MCF 10A (cell line): ENCODE results near the gene TMEM217. TPM values are rescaled to one million over a fixed set of nuclear protein-coding genes. Genes with fewer than 3 reads are reported as not detected.

Experiments
- BruUV-seq: library from RNA; stranded (reverse); fragments of 400-500 nt; replicated peaks from 2 replicates; lab custom pipeline; 2021; lab: Mats Ljungman, UMichigan
- CTCF ChIA-PET: fragments of 300-600 bp; sonication (Branson Sonifier 250); formaldehyde crosslinking; extraction: SDS; loops from one replicate; lab custom pipeline; 2021; ENCODE audit warnings: antibody characterized with exemption, inconsistent platforms; lab: Yijun Ruan, JAX
- POLR2A ChIA-PET: fragments of 300-600, 350-650 bp; sonication (Branson Sonifier 250); formaldehyde crosslinking; extraction: SDS; loops from one replicate; lab custom pipeline; 2020; ENCODE audit warnings: antibody characterized with exemption, inconsistent platforms; lab: Yijun Ruan, JAX
- DNase-seq: peaks from one replicate; pipeline ENCODE4 v3.0.0-alpha.2; 2018; ENCODE audit not compliant: unreplicated experiment
- H3K27ac Mint-ChIP-seq: one replicate; pipeline ENCODE4 v1.8.0; 2022; ENCODE audit warnings: mild to moderate bottlenecking, low read depth, mixed read lengths; ENCODE audit not compliant: unreplicated experiment
- H3K27me3 Mint-ChIP-seq: one replicate; pipeline ENCODE4 v1.8.0; 2022; ENCODE audit warnings: mixed read lengths; ENCODE audit not compliant: insufficient read depth, unreplicated experiment
- H3K36me3 Mint-ChIP-seq: one replicate; pipeline ENCODE4 v1.8.0; 2022; ENCODE audit warnings: mild to moderate bottlenecking, moderate library complexity, mixed read lengths; ENCODE audit not compliant: insufficient read depth, unreplicated experiment
- H3K4me1 Mint-ChIP-seq: one replicate; pipeline ENCODE4 v1.8.0; 2022; ENCODE audit warnings: mixed read lengths; ENCODE audit not compliant: insufficient read depth, unreplicated experiment
- H3K4me3 Mint-ChIP-seq: one replicate; pipeline ENCODE4 v1.8.0; 2022; ENCODE audit warnings: mild to moderate bottlenecking, moderate library complexity, mixed read lengths; ENCODE audit not compliant: unreplicated experiment
- H3K9me3 Mint-ChIP-seq: one replicate; pipeline ENCODE4 v1.8.0; 2022; ENCODE audit warnings: mixed read lengths; ENCODE audit not compliant: unreplicated experiment
- intact Hi-C: fragments of 100-400 bp; cut with micrococcal nuclease; formaldehyde crosslinking; loops from 2 replicates; pipeline ENCODE4 v1.14.1; 2022
- total RNA-seq: library from RNA; stranded (reverse); gene quantifications from 2 replicates; pipeline ENCODE4 v1.2.3, GENCODE V29; 2022
- TF ChIP-seq, protein P1 (sequence below): fragments of 200-600 bp; IDR thresholded peaks from one replicate; pipeline ENCODE4 v1.8.0; 2022; ENCODE audit warnings: antibody characterized with exemption, mild to moderate bottlenecking; ENCODE audit not compliant: unreplicated experiment

The TMEM217 gene
- total RNA-seq, 1 experiment from 2014 or later, result 3.2 TPM

DNA sequence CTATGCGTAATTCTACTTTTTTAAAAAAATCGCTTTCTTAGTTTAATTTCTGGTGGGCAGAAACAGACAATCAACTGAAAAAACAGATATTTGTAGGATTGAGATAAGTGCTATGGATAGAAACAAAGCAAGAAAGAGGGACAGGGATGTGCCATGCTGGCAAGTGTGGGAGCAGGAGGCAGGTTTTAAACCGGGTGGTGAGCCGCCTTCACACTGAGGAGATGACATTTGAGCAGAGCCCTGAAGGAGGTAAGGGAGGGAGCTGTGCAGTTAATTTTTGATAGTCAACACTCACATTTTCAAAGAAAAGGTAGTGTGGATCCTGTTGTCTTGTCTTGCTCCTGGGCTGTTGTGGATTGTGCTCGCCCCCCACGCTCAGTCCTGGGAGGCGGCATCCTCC lies 46.8 kb upstream of the TMEM217 start:
- DNase-seq, result no peak
- H3K27ac Mint-ChIP-seq, result no peak overlapping the region
- no peaks in the 10 kb centered on the region for H3K4me1 Mint-ChIP-seq
- POLR2A ChIA-PET, result interaction anchor here (1.4 kb wide), 1 partner anchor 47 kb away, joined by 3 read pairs; the partner anchor contains the start of genes TBC1D22B and TMEM217
- intact Hi-C loops, result no loop called here
- CTCF ChIA-PET, result interaction anchor here (0.7 to 2.4 kb wide), 5 partner anchors 9 to 234 kb away, joined by 3 to 15 read pairs (median 3); no protein-coding TSS in a partner anchor
- peaks cover 44% of the 10 kb centered on the region for H3K36me3 Mint-ChIP-seq
- BruUV-seq, result no TSS peak
- TF ChIP-seq, protein P1, sequence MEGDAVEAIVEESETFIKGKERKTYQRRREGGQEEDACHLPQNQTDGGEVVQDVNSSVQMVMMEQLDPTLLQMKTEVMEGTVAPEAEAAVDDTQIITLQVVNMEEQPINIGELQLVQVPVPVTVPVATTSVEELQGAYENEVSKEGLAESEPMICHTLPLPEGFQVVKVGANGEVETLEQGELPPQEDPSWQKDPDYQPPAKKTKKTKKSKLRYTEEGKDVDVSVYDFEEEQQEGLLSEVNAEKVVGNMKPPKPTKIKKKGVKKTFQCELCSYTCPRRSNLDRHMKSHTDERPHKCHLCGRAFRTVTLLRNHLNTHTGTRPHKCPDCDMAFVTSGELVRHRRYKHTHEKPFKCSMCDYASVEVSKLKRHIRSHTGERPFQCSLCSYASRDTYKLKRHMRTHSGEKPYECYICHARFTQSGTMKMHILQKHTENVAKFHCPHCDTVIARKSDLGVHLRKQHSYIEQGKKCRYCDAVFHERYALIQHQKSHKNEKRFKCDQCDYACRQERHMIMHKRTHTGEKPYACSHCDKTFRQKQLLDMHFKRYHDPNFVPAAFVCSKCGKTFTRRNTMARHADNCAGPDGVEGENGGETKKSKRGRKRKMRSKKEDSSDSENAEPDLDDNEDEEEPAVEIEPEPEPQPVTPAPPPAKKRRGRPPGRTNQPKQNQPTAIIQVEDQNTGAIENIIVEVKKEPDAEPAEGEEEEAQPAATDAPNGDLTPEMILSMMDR, result no peak
- no peaks in the 10 kb centered on the region for H3K27me3 Mint-ChIP-seq
- H3K4me3 Mint-ChIP-seq, result no peak overlapping the region
- H3K9me3 Mint-ChIP-seq, result no peaks in the 10 kb centered on the region

DNA sequence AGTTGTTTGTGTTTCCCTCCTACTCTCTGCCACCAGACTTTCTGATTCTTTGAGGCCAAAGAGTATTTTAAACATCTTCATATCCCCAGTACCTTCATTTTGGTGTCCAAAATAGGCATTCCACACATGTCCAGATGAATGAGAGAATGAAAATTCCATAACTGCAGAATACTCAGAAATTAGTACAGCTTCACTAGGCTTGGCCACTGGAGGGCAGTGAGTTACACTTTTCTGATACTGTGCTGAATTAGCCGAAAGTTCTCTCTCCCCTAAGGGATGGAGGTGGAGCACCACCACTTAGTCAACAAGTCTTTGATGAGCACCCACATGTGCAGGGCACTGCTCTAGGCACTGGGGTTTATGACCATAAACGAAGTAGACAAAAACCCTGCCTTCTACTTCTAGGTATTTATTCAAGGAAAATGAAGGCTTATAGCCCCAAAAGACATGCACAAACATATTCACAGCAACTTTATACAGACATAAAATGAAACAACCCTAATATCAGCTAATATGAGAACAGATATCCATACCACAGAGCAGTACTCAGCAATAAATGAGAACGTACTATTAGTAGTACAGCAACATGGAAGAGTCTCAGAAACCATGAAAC lies 46.1 kb upstream of the TMEM217 start:
- no TSS peak for BruUV-seq
- intact Hi-C loops, result no loop called here
- TF ChIP-seq, protein P1, result peak; percentile 30
- Mint-ChIP-seq H3K4me3 (no peak overlapping the region), H3K36me3 (peaks cover 44% of the 10 kb centered on the region), H3K27me3 (no peaks in the 10 kb centered on the region), H3K27ac (peak overlapping the region; percentile 57), H3K9me3 (no peaks in the 10 kb centered on the region), H3K4me1 (no peaks in the 10 kb centered on the region)
- POLR2A ChIA-PET, result interaction anchor here (1.4 kb wide), 1 partner anchor 46 kb away, joined by 3 read pairs; the partner anchor contains the start of genes TBC1D22B and TMEM217
- DNase-seq, result peak; percentile 52
- CTCF ChIA-PET, result interaction anchor here (0.5 to 2.4 kb wide), 12 partner anchors 10 to 1528 kb away, joined by 3 to 15 read pairs (median 4); no protein-coding TSS in a partner anchor

DNA sequence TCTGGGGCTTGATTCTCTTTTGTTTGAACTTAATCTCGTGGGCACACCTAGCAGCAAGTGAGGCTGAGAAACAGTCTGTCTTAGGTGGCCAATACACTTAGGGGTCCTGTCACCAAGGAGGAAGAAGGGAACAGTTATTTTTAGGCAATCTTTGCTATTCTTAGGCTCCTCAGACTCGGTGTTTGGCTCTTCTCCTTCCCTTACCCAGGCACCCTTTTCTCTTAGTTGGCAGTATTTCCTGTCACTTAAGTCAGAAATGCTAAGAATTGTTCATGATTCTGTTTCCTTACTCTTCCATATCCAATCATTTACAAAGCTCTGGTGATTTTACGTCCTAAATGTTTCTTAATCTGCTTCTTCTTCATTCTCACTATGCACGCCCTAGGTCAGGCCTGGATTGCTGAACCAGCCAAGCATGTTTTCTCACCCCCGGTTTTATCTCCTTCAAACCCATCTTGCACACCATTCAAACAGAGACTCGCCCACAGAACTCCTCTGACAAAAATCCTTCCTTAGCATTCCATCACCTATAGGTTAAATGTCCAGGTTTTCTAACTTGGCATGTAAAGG lies 45.2 kb upstream of the TMEM217 start:
- Mint-ChIP-seq H3K27me3 (no peaks in the 10 kb centered on the region), H3K4me3 (no peak overlapping the region), H3K9me3 (no peaks in the 10 kb centered on the region), H3K36me3 (peaks cover 51% of the 10 kb centered on the region), H3K4me1 (no peaks in the 10 kb centered on the region), H3K27ac (peak overlapping the region; percentile 57)
- intact Hi-C loops, result no loop called here
- POLR2A ChIA-PET, result no interaction called here
- BruUV-seq, result no TSS peak
- TF ChIP-seq, protein P1, result no peak
- CTCF ChIA-PET, result interaction anchor here (0.6 to 2.2 kb wide), 9 partner anchors 9 to 63 kb away, joined by 3 to 7 read pairs (median 5); no protein-coding TSS in a partner anchor
- DNase-seq, result no peak

DNA sequence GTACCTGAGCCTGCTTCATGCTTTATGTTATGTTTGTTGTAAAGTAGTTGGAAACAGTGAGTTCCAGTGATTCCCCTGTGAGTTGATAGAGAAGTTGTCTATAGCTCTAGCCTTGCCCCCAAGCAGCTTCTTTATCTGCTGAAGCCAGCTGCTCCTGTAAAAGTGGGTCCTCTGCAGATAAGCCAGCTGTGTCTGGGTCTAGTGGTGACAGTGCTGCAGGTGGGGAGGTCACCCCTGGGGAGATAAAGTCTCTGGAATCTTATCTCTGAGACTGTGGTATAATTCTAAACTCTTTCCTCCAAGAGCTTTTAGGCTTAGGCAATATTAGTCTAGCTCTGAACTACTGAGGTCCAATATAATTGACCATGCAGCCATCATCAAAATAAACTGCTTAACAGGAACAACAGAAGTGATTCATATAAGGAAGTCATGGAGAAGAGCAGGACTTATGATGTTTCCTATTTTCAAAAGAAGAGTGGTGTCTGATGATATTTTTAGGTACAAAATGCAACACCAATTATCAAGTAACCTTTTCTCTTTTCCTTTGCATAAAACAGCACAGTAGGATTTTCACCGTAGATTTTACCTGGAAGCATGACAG lies 44.2 kb upstream of the TMEM217 start:
- TF ChIP-seq, protein P1, result no peak
- intact Hi-C loops, result no loop called here
- Mint-ChIP-seq H3K27ac (no peak overlapping the region), H3K27me3 (no peaks in the 10 kb centered on the region), H3K36me3 (peaks cover 57% of the 10 kb centered on the region), H3K9me3 (no peaks in the 10 kb centered on the region), H3K4me3 (no peak overlapping the region), H3K4me1 (no peaks in the 10 kb centered on the region)
- BruUV-seq, result no TSS peak
- ChIA-PET POLR2A (interaction anchor here (0.7 kb wide), 1 partner anchor 416 kb away, joined by 3 read pairs; the partner anchor contains the start of gene C6orf89), CTCF (interaction anchor here (0.6 to 2.2 kb wide), 7 partner anchors 8 to 468 kb away, joined by 3 to 7 read pairs (median 3); no protein-coding TSS in a partner anchor)
- DNase-seq, result no peak
